Measurements from ENCODE around the gene AP3M1.

DNA sequence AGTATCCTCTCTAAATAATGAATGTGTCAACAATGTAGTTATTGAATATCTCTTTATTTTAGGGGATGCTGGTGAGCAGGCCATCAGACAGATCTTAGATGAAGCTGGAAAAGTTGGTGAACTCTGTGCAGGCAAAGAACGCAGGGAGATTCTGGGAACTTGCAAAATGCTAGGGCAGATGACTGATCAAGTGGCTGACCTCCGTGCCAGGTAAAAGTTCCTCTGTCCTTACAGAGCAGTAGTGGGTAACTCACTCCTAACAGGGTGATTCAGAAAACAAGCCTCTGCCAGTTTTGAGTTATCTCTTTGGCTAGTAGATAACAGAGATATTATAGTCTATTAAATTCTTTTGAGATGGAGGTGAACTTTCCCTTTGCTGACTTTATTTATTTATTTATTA lies 67.3 kb downstream of the AP3M1 start:
- no peak for TF ChIP-seq POLR2A (IDR thresholded peaks at IDR 0.05)
- TF ChIP-seq, protein P1, sequence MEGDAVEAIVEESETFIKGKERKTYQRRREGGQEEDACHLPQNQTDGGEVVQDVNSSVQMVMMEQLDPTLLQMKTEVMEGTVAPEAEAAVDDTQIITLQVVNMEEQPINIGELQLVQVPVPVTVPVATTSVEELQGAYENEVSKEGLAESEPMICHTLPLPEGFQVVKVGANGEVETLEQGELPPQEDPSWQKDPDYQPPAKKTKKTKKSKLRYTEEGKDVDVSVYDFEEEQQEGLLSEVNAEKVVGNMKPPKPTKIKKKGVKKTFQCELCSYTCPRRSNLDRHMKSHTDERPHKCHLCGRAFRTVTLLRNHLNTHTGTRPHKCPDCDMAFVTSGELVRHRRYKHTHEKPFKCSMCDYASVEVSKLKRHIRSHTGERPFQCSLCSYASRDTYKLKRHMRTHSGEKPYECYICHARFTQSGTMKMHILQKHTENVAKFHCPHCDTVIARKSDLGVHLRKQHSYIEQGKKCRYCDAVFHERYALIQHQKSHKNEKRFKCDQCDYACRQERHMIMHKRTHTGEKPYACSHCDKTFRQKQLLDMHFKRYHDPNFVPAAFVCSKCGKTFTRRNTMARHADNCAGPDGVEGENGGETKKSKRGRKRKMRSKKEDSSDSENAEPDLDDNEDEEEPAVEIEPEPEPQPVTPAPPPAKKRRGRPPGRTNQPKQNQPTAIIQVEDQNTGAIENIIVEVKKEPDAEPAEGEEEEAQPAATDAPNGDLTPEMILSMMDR (IDR thresholded peaks at IDR 0.05), result no peak
